GM12874 (cell line): ENCODE results near the gene SEMA5B.
A peak's percentile ranks its signal among the peaks of the same experiment; 100 is the strongest.

Experiments
- CTCF ChIP-seq: IDR thresholded peaks from 2 replicates; pipeline ENCODE4 v1.5.1; 2011; ENCODE audit warnings: low read depth, mild to moderate bottlenecking, control low read depth, low read length, moderate library complexity; ENCODE audit not compliant: insufficient read depth

SEMA5B gene

DNA sequence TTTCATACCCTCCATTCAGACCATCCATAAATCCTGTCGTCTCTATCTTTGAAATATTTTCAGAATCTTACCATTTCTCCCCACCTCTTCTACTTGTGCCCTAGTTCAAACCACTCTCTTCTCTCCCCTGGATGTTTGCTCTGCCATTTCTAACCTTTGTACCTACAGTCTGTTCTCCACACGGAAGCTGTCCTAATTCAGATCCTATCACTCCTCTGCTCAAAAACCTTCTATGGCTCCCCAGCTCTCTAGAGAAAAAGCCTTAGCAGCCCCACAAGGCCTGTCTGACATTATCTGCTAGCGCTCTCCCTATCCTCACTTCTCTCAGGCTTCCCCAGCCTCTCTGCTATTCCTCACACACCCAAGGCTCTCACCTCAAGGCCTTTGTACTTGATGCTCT, 4.5 kb upstream of the SEMA5B start:
- TF ChIP-seq CTCF, result no peak

DNA sequence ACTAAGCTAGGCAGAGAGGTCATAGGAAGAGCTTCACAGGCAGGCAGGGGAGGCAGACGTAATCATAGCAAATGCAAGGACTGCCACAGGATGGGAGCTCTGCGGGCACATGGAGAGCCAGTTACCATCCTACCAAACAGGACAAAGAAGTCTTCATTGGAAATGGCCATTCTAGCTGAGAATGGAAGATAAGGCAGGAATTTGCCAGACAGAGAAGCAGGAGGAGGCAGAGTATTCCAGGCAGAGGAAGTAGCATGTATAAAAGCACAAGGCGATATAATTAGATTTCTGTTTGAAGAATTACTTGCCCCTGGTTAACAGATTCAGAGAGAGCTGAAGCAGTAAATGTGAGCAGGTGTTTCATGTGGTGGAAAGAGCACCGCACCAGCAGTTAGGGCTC, 3.5 kb upstream of the SEMA5B start:
- TF ChIP-seq CTCF, result no peak

DNA sequence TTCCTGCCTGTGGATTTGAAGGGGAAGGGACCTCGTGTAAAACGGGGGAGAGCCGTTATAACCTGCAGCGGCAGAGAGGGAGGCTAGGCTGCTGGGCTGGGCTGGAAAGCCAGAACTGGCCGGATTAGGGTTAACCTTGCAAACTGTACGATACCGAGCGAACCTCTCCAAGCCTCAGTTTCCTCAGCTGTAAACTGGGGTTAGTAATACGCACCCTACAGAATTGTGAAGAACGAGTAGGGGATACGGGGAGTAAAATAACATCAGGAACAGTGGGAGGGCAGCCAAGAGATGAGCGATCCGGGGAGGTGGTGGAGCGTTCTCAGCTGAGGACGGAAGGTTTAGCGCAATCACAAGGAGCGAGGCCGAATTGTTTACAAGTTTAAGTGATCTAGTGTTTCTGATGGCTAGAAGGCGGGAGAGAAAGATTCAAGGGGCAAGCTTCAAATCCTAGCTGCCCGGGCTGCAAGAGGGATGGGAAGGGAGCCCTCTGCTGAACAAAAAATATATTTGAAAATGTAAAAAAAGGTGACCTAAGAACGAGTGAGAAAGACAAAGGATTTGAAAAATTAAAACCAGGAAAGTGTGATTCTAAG, 768 bp upstream of the SEMA5B start:
- 0 out of 2 replicates have a peak, but pooled peaks have one; percentile 19 for TF ChIP-seq CTCF

DNA sequence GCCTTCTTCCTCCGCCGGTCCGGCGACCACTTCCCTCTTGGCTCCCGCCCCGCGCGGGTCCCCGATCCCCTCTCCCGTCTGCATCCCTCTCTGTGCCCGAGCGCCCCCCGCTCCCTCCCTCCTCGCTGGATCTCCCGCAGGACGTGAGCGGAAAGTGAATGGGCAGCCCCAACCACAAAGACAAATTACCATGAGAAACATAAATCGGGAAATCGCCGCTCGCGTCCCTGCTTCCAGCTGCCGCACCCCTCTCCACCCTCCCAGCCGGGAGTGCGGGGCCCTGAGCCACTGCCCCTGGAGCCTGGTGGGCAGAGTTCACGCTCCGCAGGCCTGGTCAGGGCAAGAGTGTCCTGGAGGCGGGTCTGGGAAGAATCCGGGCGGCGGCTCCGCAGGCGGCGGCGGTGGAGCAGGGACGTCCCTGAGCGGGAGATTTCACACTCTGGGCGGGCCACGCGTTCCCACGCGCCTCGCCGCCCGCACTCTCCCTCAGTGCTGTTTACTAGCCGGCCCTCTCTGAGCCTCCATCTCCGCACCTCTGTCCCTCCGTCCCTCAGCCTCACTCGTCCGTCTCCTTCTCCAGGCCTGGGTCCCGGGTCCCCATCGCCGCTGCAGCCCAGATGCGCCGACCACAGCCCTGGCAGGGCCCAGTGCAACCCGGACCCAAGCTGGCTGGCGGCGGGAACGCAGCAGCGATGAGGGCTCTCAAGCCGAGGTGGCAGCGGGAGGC, 835 bp downstream of the SEMA5B start:
- TF ChIP-seq CTCF, result no peak

GRCh38 chr3:123025642-123026521, 1.7 kb downstream of the SEMA5B start:
- no peak for TF ChIP-seq CTCF

GRCh38 chr3:123024056-123024455, 3.5 kb downstream of the SEMA5B start:
- no peak for TF ChIP-seq CTCF

DNA sequence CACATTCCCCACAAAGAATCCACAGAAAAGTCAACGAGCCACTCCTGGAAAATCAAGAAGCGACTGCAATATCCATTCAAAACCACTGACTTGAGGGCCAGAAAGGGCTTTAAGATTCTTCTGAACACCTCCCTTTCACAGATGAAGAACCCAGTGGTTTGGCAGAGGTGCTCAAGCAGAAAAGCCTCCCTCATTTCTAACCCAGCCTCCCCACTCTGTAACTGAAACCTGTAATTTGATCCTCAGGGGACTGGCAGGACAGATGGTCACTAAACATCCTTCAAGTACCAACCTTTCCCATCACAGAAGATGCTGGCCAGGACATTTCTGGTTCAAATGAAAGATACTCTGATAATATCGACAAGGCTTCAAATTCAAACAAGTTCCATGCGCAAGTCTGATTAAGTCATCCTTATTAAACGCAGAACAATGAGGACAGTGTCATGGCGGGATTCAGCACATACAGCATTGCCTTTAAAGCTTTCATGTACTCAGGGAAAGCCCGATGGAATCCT, 5.5 kb downstream of the SEMA5B start:
- TF ChIP-seq CTCF, result no peak
